ENCODE data around the gene CDH13.

DNA sequence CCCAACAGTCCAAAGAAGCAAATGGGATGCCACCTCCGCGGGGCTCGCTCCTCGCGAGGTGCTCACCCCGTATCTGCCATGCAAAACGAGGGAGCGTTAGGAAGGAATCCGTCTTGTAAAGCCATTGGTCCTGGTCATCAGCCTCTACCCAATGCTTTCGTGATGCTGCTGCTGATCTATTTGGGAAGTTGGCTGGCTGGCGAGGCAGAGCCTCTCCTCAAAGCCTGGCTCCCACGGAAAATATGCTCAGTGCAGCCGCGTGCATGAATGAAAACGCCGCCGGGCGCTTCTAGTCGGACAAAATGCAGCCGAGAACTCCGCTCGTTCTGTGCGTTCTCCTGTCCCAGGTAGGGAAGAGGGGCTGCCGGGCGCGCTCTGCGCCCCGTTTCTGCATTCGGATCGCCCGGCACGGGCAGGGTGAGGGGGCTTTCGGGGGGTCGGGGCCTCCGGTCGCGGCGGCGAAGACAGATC is at the start of gene CDH13:
- TF ChIP-seq, protein P1, sequence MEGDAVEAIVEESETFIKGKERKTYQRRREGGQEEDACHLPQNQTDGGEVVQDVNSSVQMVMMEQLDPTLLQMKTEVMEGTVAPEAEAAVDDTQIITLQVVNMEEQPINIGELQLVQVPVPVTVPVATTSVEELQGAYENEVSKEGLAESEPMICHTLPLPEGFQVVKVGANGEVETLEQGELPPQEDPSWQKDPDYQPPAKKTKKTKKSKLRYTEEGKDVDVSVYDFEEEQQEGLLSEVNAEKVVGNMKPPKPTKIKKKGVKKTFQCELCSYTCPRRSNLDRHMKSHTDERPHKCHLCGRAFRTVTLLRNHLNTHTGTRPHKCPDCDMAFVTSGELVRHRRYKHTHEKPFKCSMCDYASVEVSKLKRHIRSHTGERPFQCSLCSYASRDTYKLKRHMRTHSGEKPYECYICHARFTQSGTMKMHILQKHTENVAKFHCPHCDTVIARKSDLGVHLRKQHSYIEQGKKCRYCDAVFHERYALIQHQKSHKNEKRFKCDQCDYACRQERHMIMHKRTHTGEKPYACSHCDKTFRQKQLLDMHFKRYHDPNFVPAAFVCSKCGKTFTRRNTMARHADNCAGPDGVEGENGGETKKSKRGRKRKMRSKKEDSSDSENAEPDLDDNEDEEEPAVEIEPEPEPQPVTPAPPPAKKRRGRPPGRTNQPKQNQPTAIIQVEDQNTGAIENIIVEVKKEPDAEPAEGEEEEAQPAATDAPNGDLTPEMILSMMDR (IDR thresholded peaks at IDR 0.05; ENCODE audit: extremely low read depth in 1 of 2, insufficient read depth in 1 of 2, low read depth in 1 of 2, low read length in 2 of 2): no peak
- TF ChIP-seq POLR2A (IDR thresholded peaks at IDR 0.05; ENCODE audit: low read depth, low read length): no peak

Measured in endothelial cell of umbilical vein (primary cell).